Smooth muscle cell (in vitro differentiated cells): ENCODE data around the gene STAC3. TPM values are rescaled to one million over a fixed set of nuclear protein-coding genes. Genes with fewer than 3 reads are reported as not detected.

Source experiments
- DNase-seq: peaks from one replicate; lab custom pipeline; 2025; ENCODE audit not compliant: unreplicated experiment; lab: John Stamatoyannopoulos, UW
- H2AFZ ChIP-seq: fragments of 200-600 bp; sonication (generic); 2 replicates; pipeline ENCODE4 v1.6.0; 2016; ENCODE audit warnings: antibody characterized with exemption, low read depth, mild to moderate bottlenecking
- H3F3A ChIP-seq: fragments of 200-600 bp; sonication (generic); 2 replicates; pipeline ENCODE4 v1.6.0; 2017; ENCODE audit warnings: antibody characterized with exemption, low read depth
- H3K27ac ChIP-seq: fragments of 200-600 bp; sonication (generic); 2 replicates; pipeline ENCODE4 v1.5.1; 2016; ENCODE audit warnings: low read depth, mild to moderate bottlenecking
- H3K27me3 ChIP-seq: fragments of 200-600 bp; sonication (generic); 2 replicates; pipeline ENCODE4 v1.6.1; 2016; ENCODE audit warnings: low read depth, mild to moderate bottlenecking
- H3K36me3 ChIP-seq: fragments of 200-600 bp; sonication (generic); 2 replicates; pipeline ENCODE4 v1.5.1; 2016; ENCODE audit warnings: low read depth
- H3K4me1 ChIP-seq: fragments of 200-600 bp; sonication (generic); 2 replicates; pipeline ENCODE4 v1.5.1; 2016; ENCODE audit warnings: low read depth
- H3K4me2 ChIP-seq: fragments of 200-600 bp; sonication (generic); 2 replicates; pipeline ENCODE4 v1.6.0; 2016; ENCODE audit warnings: mild to moderate bottlenecking
- H3K4me3 ChIP-seq: fragments of 200-600 bp; sonication (generic); 2 replicates; pipeline ENCODE4 v1.5.1; 2016; ENCODE audit warnings: mild to moderate bottlenecking
- H3K79me2 ChIP-seq: fragments of 200-600 bp; sonication (generic); 2 replicates; pipeline ENCODE4 v1.6.0; 2016; ENCODE audit warnings: low read depth, mild to moderate bottlenecking
- H3K9ac ChIP-seq: fragments of 200-600 bp; sonication (generic); 2 replicates; pipeline ENCODE4 v1.6.0; 2016; ENCODE audit warnings: low read depth
- H3K9me3 ChIP-seq: fragments of 200-600 bp; sonication (generic); replicated peaks from 2 replicates; pipeline ENCODE4 v1.5.1; 2016; ENCODE audit warnings: low read depth
- H4K20me1 ChIP-seq: fragments of 200-600 bp; sonication (generic); 2 replicates; pipeline ENCODE4 v1.6.0; 2016; ENCODE audit warnings: low read depth
- WGBS: methylation state at CpG from one replicate; pipeline ENCODE4 v1.1.7; 2016; ENCODE audit warnings: low lambda C conversion rate; 5-methylcytosine and 5-hydroxymethylcytosine counted together
- polyA plus RNA-seq: library from polyadenylated mRNA; unstranded; fragments of >200 nt; fragmentation: Nextera tagmentation; extraction: Ambion mirVana; gene quantifications from 2 replicates; pipeline ENCODE4 v1.2.1, GENCODE V29; 2016
- total RNA-seq: library from RNA; depleted of rRNA; stranded (reverse); fragments of >200 nt; gene quantifications from 2 replicates; pipeline ENCODE4 v1.2.3, GENCODE V29; 2014
- TF ChIP-seq, protein P1 (sequence below): fragments of 200-600 bp; sonication (generic); IDR thresholded peaks from 2 replicates; pipeline ENCODE4 v1.5.1; 2017; ENCODE audit warnings: borderline replicate concordance, mild to moderate bottlenecking, antibody characterized with exemption; ENCODE audit not compliant: insufficient read depth, poor library complexity, severe bottlenecking

Gene STAC3
- total and polyA plus RNA-seq, 2 experiments from 2014 or later: 1.4 TPM; not detected in 1

DNA sequence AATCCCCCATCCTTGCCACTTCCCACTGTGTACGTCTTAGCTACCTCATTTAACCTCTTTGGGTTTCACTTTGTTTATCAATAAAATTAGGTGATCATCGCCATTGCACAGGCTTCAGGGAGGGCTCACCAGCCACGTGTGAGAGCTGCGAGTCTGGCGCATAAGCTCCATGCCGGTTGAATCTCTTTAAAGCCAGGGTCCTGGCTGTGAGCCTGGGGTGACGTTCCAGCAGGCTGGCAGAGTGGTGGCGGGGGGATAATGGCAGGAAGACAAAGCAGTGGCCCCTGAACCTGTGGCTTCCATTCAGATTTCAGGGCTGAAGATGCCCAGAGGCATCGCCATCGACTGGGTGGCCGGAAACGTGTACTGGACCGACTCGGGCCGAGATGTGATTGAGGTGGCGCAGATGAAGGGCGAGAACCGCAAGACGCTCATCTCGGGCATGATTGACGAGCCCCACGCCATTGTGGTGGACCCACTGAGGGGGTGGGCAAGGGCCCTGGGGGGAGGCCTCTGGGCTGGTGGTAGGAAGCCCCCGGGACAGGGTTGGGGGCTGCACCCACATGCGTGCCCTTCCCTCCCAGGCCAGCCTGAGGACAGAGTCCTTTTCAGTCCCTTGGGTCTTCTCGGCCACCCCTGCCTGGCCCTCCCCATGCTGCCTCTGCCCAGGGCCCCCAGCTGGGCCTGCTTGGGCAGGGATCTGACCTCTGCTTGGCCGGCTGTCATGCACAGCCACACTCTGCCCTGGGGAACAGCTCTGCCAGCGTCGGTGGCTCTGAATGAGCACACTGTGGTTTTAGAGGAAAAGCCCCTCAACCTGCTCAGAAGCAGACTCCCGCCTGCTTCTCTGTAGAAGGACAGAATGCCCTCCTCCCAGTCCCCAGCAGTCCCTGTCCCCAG is 43.0 kb downstream of the STAC3 start:
- WGBS: 95% methylated on average over 27 of the region's 29 CpGs
- H3K36me3 ChIP-seq: no peaks in the 10 kb centered on the region
- no peak overlapping the region for H3K9ac ChIP-seq
- H3K4me3 ChIP-seq: no peak overlapping the region
- no peaks in the 10 kb centered on the region for H3K79me2 ChIP-seq
- no peak overlapping the region for H3K4me2 ChIP-seq
- H3K9me3 ChIP-seq: no peaks in the 10 kb centered on the region
- peaks cover 8% of the 10 kb centered on the region for H3F3A ChIP-seq
- H3K27ac ChIP-seq: no peak overlapping the region
- DNase-seq: no peak
- H3K4me1 ChIP-seq: no peaks in the 10 kb centered on the region
- H3K27me3 ChIP-seq: no peaks in the 10 kb centered on the region
- TF ChIP-seq, protein P1, sequence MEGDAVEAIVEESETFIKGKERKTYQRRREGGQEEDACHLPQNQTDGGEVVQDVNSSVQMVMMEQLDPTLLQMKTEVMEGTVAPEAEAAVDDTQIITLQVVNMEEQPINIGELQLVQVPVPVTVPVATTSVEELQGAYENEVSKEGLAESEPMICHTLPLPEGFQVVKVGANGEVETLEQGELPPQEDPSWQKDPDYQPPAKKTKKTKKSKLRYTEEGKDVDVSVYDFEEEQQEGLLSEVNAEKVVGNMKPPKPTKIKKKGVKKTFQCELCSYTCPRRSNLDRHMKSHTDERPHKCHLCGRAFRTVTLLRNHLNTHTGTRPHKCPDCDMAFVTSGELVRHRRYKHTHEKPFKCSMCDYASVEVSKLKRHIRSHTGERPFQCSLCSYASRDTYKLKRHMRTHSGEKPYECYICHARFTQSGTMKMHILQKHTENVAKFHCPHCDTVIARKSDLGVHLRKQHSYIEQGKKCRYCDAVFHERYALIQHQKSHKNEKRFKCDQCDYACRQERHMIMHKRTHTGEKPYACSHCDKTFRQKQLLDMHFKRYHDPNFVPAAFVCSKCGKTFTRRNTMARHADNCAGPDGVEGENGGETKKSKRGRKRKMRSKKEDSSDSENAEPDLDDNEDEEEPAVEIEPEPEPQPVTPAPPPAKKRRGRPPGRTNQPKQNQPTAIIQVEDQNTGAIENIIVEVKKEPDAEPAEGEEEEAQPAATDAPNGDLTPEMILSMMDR: no peak
- H2AFZ ChIP-seq: no peak overlapping the region
- peaks cover 52% of the 10 kb centered on the region for H4K20me1 ChIP-seq

GRCh38 chr12:57205931-57206330 is 45.1 kb downstream of the STAC3 start:
- H3K36me3 ChIP-seq: no peaks in the 10 kb centered on the region
- no peak overlapping the region for H3K4me3 ChIP-seq
- no peaks in the 10 kb centered on the region for H3K4me1 ChIP-seq
- no peak overlapping the region for H3K9ac ChIP-seq
- no peaks in the 10 kb centered on the region for H3K9me3 ChIP-seq
- H3F3A ChIP-seq: no peaks in the 10 kb centered on the region
- DNase-seq: no peak
- no peak overlapping the region for H3K4me2 ChIP-seq
- H3K79me2 ChIP-seq: no peaks in the 10 kb centered on the region
- no peak overlapping the region for H3K27ac ChIP-seq
- peaks cover 34% of the 10 kb centered on the region for H4K20me1 ChIP-seq
- TF ChIP-seq, protein P1: no peak
- no peaks in the 10 kb centered on the region for H3K27me3 ChIP-seq
- 93% methylated on average over 7 of the region's 7 CpGs for WGBS
- H2AFZ ChIP-seq: no peak overlapping the region

GRCh38 chr12:57205186-57205585 is 45.8 kb downstream of the STAC3 start:
- H3K4me1 ChIP-seq: no peaks in the 10 kb centered on the region
- WGBS: 97% methylated on average over 20 of the region's 26 CpGs
- H3K4me3 ChIP-seq: no peak overlapping the region
- H3K79me2 ChIP-seq: no peaks in the 10 kb centered on the region
- H2AFZ ChIP-seq: no peak overlapping the region
- TF ChIP-seq, protein P1: no peak
- H3K9me3 ChIP-seq: no peaks in the 10 kb centered on the region
- no peaks in the 10 kb centered on the region for H3F3A ChIP-seq
- H4K20me1 ChIP-seq: peaks cover 27% of the 10 kb centered on the region
- no peak for DNase-seq
- no peak overlapping the region for H3K9ac ChIP-seq
- H3K27ac ChIP-seq: no peak overlapping the region
- no peak overlapping the region for H3K4me2 ChIP-seq
- H3K36me3 ChIP-seq: no peaks in the 10 kb centered on the region
- no peaks in the 10 kb centered on the region for H3K27me3 ChIP-seq
